HepG2 (cell line): ENCODE measurements around the gene SPAG4. TPM values are rescaled to one million over a fixed set of nuclear protein-coding genes. Genes with fewer than 3 reads are reported as not detected.

ENCODE experiments used
- ARNT2 ChIP-seq: sonication (generic); formaldehyde crosslinking; IDR thresholded peaks from 2 replicates; pipeline ENCODE4 v1.8.0; 2022; ENCODE audit warnings: mild to moderate bottlenecking, low read depth, missing genetic modification reagents, moderate library complexity
- ARNTL ChIP-seq: sonication (generic); formaldehyde crosslinking; IDR thresholded peaks from 2 replicates; pipeline ENCODE4 v1.4.0; 2020; ENCODE audit warnings: mild to moderate bottlenecking, missing genetic modification reagents
- DNMT1 ChIP-seq: sonication (generic); formaldehyde crosslinking; IDR thresholded peaks from 2 replicates; pipeline ENCODE4 v1.5.1; 2020; ENCODE audit warnings: mild to moderate bottlenecking, missing genetic modification reagents
- GATAD2A ChIP-seq: IDR thresholded peaks from 2 replicates; pipeline ENCODE4 v1.6.1; 2016
- HDAC1 ChIP-seq: sonication (generic); formaldehyde crosslinking; IDR thresholded peaks from 2 replicates; pipeline ENCODE4 v1.5.1; 2020; ENCODE audit warnings: mild to moderate bottlenecking, missing genetic modification reagents
- HNRNPL ChIP-seq: fragments of 200-400 bp; formaldehyde crosslinking; IDR thresholded peaks from 2 replicates; pipeline ENCODE4 v1.6.1; 2017; ENCODE audit warnings: mild to moderate bottlenecking, low read depth, low read length
- HOXD1 ChIP-seq: sonication (generic); formaldehyde crosslinking; IDR thresholded peaks from 2 replicates; pipeline ENCODE4 v1.5.0; 2020; ENCODE audit warnings: missing genetic modification reagents
- JUN ChIP-seq: sonication (generic); formaldehyde crosslinking; IDR thresholded peaks from 2 replicates; pipeline ENCODE4 v1.4.0; 2020; ENCODE audit warnings: mild to moderate bottlenecking, missing genetic modification reagents
- KAT8 ChIP-seq: IDR thresholded peaks from 2 replicates; pipeline ENCODE4 v1.6.1; 2016; ENCODE audit warnings: missing genetic modification reagents, missing compliant biosample characterization
- KLF15 ChIP-seq: sonication (generic); formaldehyde crosslinking; IDR thresholded peaks from 2 replicates; pipeline ENCODE4 v1.8.1; 2023; ENCODE audit warnings: borderline replicate concordance, mild to moderate bottlenecking, inconsistent platforms, missing genetic modification reagents, mixed read lengths
- MED8 ChIP-seq: sonication (generic); formaldehyde crosslinking; IDR thresholded peaks from 2 replicates; pipeline ENCODE4 v1.8.1; 2023; ENCODE audit warnings: mild to moderate bottlenecking, missing genetic modification reagents; ENCODE audit not compliant: insufficient replicate concordance
- REPIN1 ChIP-seq: sonication (generic); formaldehyde crosslinking; IDR thresholded peaks from 2 replicates; pipeline ENCODE4 v1.8.0; 2022; ENCODE audit warnings: missing genetic modification reagents, low read depth, mild to moderate bottlenecking, borderline replicate concordance
- SP2 ChIP-seq: sonication (generic); formaldehyde crosslinking; IDR thresholded peaks from 2 replicates; pipeline ENCODE4 v1.5.1; 2020; ENCODE audit warnings: mild to moderate bottlenecking, missing genetic modification reagents
- SRSF1 ChIP-seq: fragments of 200-400 bp; formaldehyde crosslinking; optimal IDR thresholded peaks from 2 replicates; pipeline ENCODE3; 2017; ENCODE audit warnings: mild to moderate bottlenecking, low read depth, low read length, moderate library complexity
- THAP11 ChIP-seq: IDR thresholded peaks from 2 replicates; pipeline ENCODE4 v1.6.1; 2016; ENCODE audit warnings: missing biosample characterization, missing genetic modification reagents
- XBP1 ChIP-seq: sonication (generic); formaldehyde crosslinking; IDR thresholded peaks from 2 replicates; pipeline ENCODE4 v1.5.0; 2020; ENCODE audit warnings: missing genetic modification reagents
- ZFP37 ChIP-seq: sonication (generic); formaldehyde crosslinking; IDR thresholded peaks from 2 replicates; pipeline ENCODE4 v1.4.0; 2020; ENCODE audit warnings: missing genetic modification reagents, borderline replicate concordance
- ZNF343 ChIP-seq: sonication (generic); formaldehyde crosslinking; IDR thresholded peaks from 2 replicates; pipeline ENCODE4 v1.4.0; 2020; ENCODE audit warnings: mild to moderate bottlenecking, missing genetic modification reagents
- ZNF547 ChIP-seq: sonication (generic); formaldehyde crosslinking; IDR thresholded peaks from 2 replicates; pipeline ENCODE4 v1.5.1; 2020; ENCODE audit warnings: mild to moderate bottlenecking, missing genetic modification reagents
- ZNF556 ChIP-seq: sonication (generic); formaldehyde crosslinking; IDR thresholded peaks from 2 replicates; pipeline ENCODE4 v1.4.0; 2020; ENCODE audit warnings: mild to moderate bottlenecking, missing genetic modification reagents, borderline replicate concordance
- ZNF564 ChIP-seq: sonication (generic); formaldehyde crosslinking; IDR thresholded peaks from 2 replicates; pipeline ENCODE4 v1.8.1; 2023; ENCODE audit warnings: mild to moderate bottlenecking, missing genetic modification reagents
- ZNF674 ChIP-seq: sonication (generic); formaldehyde crosslinking; IDR thresholded peaks from 2 replicates; pipeline ENCODE4 v1.5.0; 2020; ENCODE audit warnings: low read depth, mild to moderate bottlenecking, missing genetic modification reagents
- polyA plus RNA-seq, 8 experiments: library from polyadenylated mRNA; depleted of rRNA in 3 of 8; stranded (reverse) in 7 of 8; unstranded in 1 of 8; fragments of >200 nt; fragmentation: Illumina TruSeq in 4 of 8; extraction: Trizol in 4 of 8; gene quantifications; 2 replicates each; pipeline versions ENCODE4 v1.2.1 to v1.2.3, GENCODE V29; 2011 to 2016; ENCODE audit warnings: low read depth in 4 of 8, missing spikeins in 1 of 8, mixed read lengths in 1 of 8; ENCODE audit not compliant: insufficient read depth in 1 of 8
- total RNA-seq, 5 experiments: library from RNA; depleted of rRNA; stranded (reverse); fragments of >200 nt; fragmentation: Illumina TruSeq; extraction: Trizol; gene quantifications; 2 replicates each; pipeline ENCODE4 v1.2.3, GENCODE V29; 2016; ENCODE audit warnings: low read depth in 1 of 5
- TF ChIP-seq, protein P1 (sequence below): sonication (generic); formaldehyde crosslinking; IDR thresholded peaks from 2 replicates; pipeline ENCODE4 v1.8.1; 2023; ENCODE audit warnings: mild to moderate bottlenecking, inconsistent platforms, moderate library complexity, missing genetic modification reagents, borderline replicate concordance
- TF ChIP-seq, protein P2 (sequence below): conservative IDR thresholded peaks from 2 replicates; pipeline ENCODE4 v1.6.1; 2018; ENCODE audit warnings: missing genetic modification reagents
- TF ChIP-seq, protein P3 (sequence below): sonication (generic); formaldehyde crosslinking; IDR thresholded peaks from 2 replicates; pipeline ENCODE4 v1.4.0; 2020; ENCODE audit warnings: missing genetic modification reagents, borderline replicate concordance

Gene SPAG4
- total and polyA plus RNA-seq, 2 of the 13 experiments (the other 11 are each of a cell fraction or from before 2014, with no cell fraction given), result 5.8 to 137 TPM

DNA sequence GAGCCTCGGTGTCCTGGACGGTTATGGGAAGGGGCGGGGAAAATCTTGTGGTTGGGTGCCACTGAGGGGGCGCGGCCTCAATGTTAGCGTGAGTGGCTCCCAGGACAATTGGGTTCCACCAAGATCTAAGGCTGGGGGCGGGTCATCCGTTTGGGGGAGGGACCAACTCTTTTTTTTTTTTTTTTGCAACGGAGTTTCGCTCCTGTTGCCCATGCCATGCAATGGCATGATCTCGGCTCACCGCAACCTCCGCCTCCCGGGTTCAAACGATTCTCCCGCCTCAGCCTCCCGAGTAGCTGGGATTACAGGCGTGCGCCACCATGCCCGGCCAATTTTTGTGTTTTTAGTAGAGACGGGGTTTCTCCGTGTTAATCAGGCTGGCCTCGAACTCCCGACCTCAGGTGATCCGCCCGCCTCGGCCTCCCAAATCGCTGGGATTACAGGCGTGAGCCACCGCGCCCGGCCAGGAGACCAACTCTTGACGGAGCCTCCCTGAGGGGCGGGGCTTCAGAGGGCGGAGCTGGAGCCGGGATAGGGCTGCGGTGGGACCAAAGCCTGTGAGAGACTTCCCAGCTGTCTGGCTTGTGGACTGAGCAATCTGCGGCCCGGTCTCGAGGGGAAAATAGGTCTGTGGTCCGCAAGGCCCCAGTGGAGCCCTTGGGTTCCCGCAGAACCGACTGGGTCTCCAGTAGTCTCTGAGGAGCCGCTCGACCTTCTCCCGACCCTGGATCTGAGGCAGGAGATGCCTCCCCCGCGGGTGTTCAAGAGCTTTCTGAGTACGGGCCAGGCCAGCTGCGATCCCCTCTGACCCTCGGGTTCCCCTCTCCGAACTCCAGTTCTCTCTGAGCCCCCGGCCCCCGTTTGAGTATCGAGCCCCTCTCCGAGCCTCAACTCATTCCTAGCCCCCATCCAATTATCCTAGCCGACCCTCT lies 1.1 kb downstream of the SPAG4 start (continued):
- TF ChIP-seq ZNF343 (CRISPR knock-in tag) (peak; percentile 35), HNRNPL (0 out of 2 replicates have a peak, but pooled peaks have one; percentile 70), ZNF564 (CRISPR knock-in tag) (peak; percentile 86), SP2 (CRISPR knock-in tag) (peak; percentile 55), ARNT2 (CRISPR knock-in tag) (peak; percentile 61), GATAD2A (CRISPR knock-in tag) (no peak), HOXD1 (CRISPR knock-in tag) (peak; percentile 92; the same call in 1 of the 2 replicates), ZNF547 (CRISPR knock-in tag) (peak; percentile 30; the same call in 1 of the 2 replicates), ZNF674 (0 out of 2 replicates have a peak, but pooled peaks have one; percentile 30), THAP11 (CRISPR knock-in tag) (peak; percentile 20; the same call in 1 of the 2 replicates), KLF15 (CRISPR knock-in tag) (peak; percentile 67), ZFP37 (CRISPR knock-in tag) (peak; percentile 62; the same call in 1 of the 2 replicates), XBP1 (no peak), ZNF556 (peak; percentile 79; the same call in 1 of the 2 replicates), KAT8 (CRISPR knock-in tag) (peak; percentile 63), DNMT1 (peak; percentile 78), REPIN1 (CRISPR knock-in tag) (peak; percentile 11; the same call in 1 of the 2 replicates), ARNTL (CRISPR knock-in tag) (no peak; the same call in 1 of the 2 replicates), JUN (CRISPR knock-in tag) (no peak), MED8 (CRISPR knock-in tag) (no peak), HDAC1 (CRISPR knock-in tag) (peak; percentile 74), SRSF1 (no peak)
- TF ChIP-seq, protein P1, sequence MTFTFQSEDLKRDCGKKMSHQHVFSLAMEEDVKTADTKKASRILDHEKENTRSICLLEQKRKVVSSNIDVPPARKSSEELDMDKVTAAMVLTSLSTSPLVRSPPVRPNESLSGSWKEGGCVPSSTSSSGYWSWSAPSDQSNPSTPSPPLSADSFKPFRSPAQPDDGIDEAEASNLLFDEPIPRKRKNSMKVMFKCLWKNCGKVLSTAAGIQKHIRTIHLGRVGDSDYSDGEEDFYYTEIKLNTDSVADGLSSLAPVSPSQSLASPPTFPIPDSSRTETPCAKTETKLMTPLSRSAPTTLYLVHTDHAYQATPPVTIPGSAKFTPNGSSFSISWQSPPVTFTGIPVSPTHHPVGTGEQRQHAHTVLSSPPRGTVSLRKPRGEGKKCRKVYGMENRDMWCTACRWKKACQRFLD, result no peak; the same call in 1 of the 2 replicates
- TF ChIP-seq, protein P2, sequence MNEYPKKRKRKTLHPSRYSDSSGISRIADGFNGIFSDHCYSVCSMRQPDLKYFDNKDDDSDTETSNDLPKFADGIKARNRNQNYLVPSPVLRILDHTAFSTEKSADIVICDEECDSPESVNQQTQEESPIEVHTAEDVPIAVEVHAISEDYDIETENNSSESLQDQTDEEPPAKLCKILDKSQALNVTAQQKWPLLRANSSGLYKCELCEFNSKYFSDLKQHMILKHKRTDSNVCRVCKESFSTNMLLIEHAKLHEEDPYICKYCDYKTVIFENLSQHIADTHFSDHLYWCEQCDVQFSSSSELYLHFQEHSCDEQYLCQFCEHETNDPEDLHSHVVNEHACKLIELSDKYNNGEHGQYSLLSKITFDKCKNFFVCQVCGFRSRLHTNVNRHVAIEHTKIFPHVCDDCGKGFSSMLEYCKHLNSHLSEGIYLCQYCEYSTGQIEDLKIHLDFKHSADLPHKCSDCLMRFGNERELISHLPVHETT, result peak; percentile 78
- TF ChIP-seq, protein P3, sequence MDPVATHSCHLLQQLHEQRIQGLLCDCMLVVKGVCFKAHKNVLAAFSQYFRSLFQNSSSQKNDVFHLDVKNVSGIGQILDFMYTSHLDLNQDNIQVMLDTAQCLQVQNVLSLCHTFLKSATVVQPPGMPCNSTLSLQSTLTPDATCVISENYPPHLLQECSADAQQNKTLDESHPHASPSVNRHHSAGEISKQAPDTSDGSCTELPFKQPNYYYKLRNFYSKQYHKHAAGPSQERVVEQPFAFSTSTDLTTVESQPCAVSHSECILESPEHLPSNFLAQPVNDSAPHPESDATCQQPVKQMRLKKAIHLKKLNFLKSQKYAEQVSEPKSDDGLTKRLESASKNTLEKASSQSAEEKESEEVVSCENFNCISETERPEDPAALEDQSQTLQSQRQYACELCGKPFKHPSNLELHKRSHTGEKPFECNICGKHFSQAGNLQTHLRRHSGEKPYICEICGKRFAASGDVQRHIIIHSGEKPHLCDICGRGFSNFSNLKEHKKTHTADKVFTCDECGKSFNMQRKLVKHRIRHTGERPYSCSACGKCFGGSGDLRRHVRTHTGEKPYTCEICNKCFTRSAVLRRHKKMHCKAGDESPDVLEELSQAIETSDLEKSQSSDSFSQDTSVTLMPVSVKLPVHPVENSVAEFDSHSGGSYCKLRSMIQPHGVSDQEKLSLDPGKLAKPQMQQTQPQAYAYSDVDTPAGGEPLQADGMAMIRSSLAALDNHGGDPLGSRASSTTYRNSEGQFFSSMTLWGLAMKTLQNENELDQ (CRISPR knock-in tag), result no peak
